ENCODE data around the gene KIF6. TPM values are rescaled to one million over a fixed set of nuclear protein-coding genes. Genes with fewer than 3 reads are reported as not detected.
"Not testable (repeated sequence)": the region's sequence is repeated elsewhere in the genome, so short reads cannot be mapped to it uniquely, and the experiment has no call there.

Gene KIF6
- polyA plus RNA-seq, 2 donors = 0.08 to 0.20 TPM

DNA sequence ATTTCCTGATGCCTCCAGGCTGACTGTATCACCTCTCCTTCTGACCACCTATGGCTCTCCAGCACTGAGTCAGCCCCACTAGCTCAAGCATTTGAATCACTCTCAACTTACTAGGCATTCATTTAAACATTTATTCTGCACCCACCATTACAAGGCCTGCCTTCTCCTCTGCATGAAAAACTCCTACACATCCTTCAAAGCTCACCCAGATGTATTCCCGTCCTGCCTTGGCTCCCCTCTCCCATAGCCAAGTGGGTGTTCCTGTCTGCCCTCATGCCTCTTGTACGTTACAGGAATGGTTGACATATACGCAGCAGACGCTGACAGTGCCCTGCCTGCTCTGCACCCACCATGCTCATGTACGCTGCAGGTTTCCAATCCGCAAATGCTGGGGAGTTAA is 432.6 kb downstream of the KIF6 start:
- H3K9me3 ChIP-seq (ENCODE audit: control insufficient read depth in 2 of 2, insufficient read depth in 1 of 2, low read depth in 1 of 2, low read length in 1 of 2) = no peaks in the 10 kb centered on the region
- no peaks in the 10 kb centered on the region for H3K27me3 ChIP-seq (ENCODE audit: control insufficient read depth in 1 of 2, insufficient read depth in 2 of 2, low read length in 2 of 2)
- no peaks in the 10 kb centered on the region for H3K4me1 ChIP-seq (ENCODE audit: control insufficient read depth in 2 of 2, insufficient read depth in 2 of 2, low read length in 1 of 2)
- no peak overlapping the region for H3K27ac ChIP-seq (ENCODE audit: low read depth in 2 of 2, low read length in 1 of 2)
- H3K36me3 ChIP-seq (ENCODE audit: control insufficient read depth in 2 of 2, insufficient read depth in 2 of 2, low read length in 1 of 2) = no peaks in the 10 kb centered on the region
- WGBS, 2 donors = 94 to 95% methylated on average over 6 of the region's 6 CpGs
- H3K4me3 ChIP-seq (ENCODE audit: low read depth in 1 of 2, low read length in 2 of 2) = no peak overlapping the region

DNA sequence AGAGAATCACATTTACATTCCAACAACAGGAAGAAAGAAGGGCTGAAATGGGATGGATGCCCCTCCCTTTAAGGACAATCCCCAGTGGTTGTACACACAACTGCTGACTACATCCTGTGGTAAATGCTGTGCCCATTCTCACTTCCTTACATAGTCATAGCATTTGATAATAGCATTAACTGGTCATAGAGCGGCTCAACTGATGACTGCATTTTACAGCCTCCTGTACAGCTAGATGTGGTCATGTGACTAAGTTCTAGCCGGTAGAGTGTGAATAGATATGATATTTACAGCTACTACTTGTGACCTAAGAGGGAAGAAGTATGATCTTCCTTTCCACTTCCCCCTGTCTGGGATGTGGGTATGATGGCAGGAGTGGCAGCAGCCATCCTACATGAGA is 435.7 kb downstream of the KIF6 start:
- H3K9me3 ChIP-seq (ENCODE audit: control insufficient read depth in 2 of 2, insufficient read depth in 1 of 2, low read depth in 1 of 2, low read length in 1 of 2) = no peaks in the 10 kb centered on the region
- 65 to 84% methylated on average over 2 of the region's 2 CpGs for WGBS, 2 donors
- no peaks in the 10 kb centered on the region for H3K36me3 ChIP-seq (ENCODE audit: control insufficient read depth in 2 of 2, insufficient read depth in 2 of 2, low read length in 1 of 2)
- no peak overlapping the region for H3K27ac ChIP-seq (ENCODE audit: low read depth in 2 of 2, low read length in 1 of 2)
- no peaks in the 10 kb centered on the region for H3K27me3 ChIP-seq (ENCODE audit: control insufficient read depth in 1 of 2, insufficient read depth in 2 of 2, low read length in 2 of 2)
- no peaks in the 10 kb centered on the region for H3K4me1 ChIP-seq (ENCODE audit: control insufficient read depth in 2 of 2, insufficient read depth in 2 of 2, low read length in 1 of 2)
- no peak overlapping the region for H3K4me3 ChIP-seq (ENCODE audit: low read depth in 1 of 2, low read length in 2 of 2)

DNA sequence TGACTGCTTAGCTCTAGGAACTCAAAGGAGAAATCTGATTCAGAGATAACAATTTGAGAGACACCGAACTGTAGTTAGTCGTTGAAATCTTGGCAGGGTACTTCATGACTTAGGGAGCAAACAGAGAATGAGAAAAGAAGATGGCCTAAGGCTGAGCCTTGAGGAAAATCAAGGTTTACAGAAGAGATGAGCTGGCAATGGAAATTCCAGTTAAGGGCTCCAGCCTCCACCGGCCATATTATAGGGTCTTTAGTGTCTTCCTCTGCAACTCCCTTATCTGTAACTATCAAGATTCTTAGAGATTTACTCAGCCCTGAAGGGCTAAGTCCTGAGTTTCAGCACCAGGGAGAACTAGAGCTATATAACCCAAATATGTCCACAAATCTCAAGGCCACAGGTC is 437.6 kb downstream of the KIF6 start:
- Histone ChIP-seq H3K4me3 (ENCODE audit: low read depth in 1 of 2, low read length in 2 of 2) (no peak overlapping the region), H3K9me3 (ENCODE audit: control insufficient read depth in 2 of 2, insufficient read depth in 1 of 2, low read depth in 1 of 2, low read length in 1 of 2) (no peaks in the 10 kb centered on the region), H3K4me1 (ENCODE audit: control insufficient read depth in 2 of 2, insufficient read depth in 2 of 2, low read length in 1 of 2) (no peaks in the 10 kb centered on the region), H3K36me3 (ENCODE audit: control insufficient read depth in 2 of 2, insufficient read depth in 2 of 2, low read length in 1 of 2) (no peaks in the 10 kb centered on the region), H3K27ac (ENCODE audit: low read depth in 2 of 2, low read length in 1 of 2) (no peak overlapping the region), H3K27me3 (ENCODE audit: control insufficient read depth in 1 of 2, insufficient read depth in 2 of 2, low read length in 2 of 2) (no peaks in the 10 kb centered on the region)
- WGBS, 2 donors = 87 to 89% methylated on average over 3 of the region's 3 CpGs

DNA sequence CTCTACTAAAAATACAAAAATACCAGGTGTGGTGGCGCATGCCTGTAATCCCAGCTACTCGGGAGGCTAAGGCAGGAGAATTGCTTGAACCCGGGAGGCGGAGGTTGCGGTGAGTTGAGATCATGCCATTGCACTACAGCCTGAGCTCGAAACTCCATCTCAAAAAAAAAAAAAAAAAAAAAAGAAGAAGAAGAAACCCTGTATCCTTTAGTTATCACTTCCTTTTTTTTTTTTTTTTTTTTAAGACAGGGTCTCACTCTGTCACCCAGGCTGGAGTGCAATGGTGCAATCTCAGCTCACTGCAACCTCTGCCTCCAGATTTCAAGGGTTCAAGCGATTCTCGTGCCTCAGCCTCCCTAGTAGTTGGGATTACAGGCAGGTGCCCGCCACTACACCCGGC is 438.6 kb downstream of the KIF6 start:
- H3K4me1 ChIP-seq (ENCODE audit: control insufficient read depth in 2 of 2, insufficient read depth in 2 of 2, low read length in 1 of 2); H3K27ac ChIP-seq (ENCODE audit: low read depth in 2 of 2, low read length in 1 of 2); H3K9me3 ChIP-seq (ENCODE audit: control insufficient read depth in 2 of 2, insufficient read depth in 1 of 2, low read depth in 1 of 2, low read length in 1 of 2); H3K27me3 ChIP-seq (ENCODE audit: control insufficient read depth in 1 of 2, insufficient read depth in 2 of 2, low read length in 2 of 2); H3K36me3 ChIP-seq (ENCODE audit: control insufficient read depth in 2 of 2, insufficient read depth in 2 of 2, low read length in 1 of 2); H3K4me3 ChIP-seq (ENCODE audit: low read depth in 1 of 2, low read length in 2 of 2): not testable (repeated sequence)
- WGBS, 2 donors = 69 to 84% methylated on average over 9 to 10 of the region's 10 CpGs

DNA sequence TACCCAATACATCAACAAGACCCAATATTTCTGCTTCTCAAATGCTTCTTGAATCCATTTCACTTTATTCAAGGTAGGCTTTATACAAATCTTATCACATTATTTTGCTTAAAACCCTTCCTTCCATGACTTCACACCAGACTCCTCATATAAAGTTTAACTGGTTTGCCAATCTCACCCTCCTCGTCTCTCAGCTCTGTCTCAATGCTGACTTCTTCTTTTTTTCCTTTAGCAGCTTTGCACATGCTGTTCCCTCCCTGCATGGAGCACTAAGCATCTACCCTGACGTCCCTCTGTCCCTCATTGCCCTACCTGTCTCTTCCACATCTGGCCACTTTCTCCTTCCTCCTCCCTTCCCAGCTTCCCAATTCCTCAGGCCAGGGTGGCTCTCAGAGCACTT is 442.4 kb downstream of the KIF6 start:
- Histone ChIP-seq H3K36me3 (ENCODE audit: control insufficient read depth in 2 of 2, insufficient read depth in 2 of 2, low read length in 1 of 2) (no peaks in the 10 kb centered on the region), H3K4me1 (ENCODE audit: control insufficient read depth in 2 of 2, insufficient read depth in 2 of 2, low read length in 1 of 2) (peaks cover 0 to 17% of the 10 kb centered on the region in 2 donors), H3K27ac (ENCODE audit: low read depth in 2 of 2, low read length in 1 of 2) (no peak overlapping the region), H3K9me3 (ENCODE audit: control insufficient read depth in 2 of 2, insufficient read depth in 1 of 2, low read depth in 1 of 2, low read length in 1 of 2) (no peaks in the 10 kb centered on the region), H3K4me3 (ENCODE audit: low read depth in 1 of 2, low read length in 2 of 2) (no peak overlapping the region), H3K27me3 (ENCODE audit: control insufficient read depth in 1 of 2, insufficient read depth in 2 of 2, low read length in 2 of 2) (no peaks in the 10 kb centered on the region)
- 42 to 50% methylated on average over 2 of the region's 2 CpGs for WGBS, 2 donors

DNA sequence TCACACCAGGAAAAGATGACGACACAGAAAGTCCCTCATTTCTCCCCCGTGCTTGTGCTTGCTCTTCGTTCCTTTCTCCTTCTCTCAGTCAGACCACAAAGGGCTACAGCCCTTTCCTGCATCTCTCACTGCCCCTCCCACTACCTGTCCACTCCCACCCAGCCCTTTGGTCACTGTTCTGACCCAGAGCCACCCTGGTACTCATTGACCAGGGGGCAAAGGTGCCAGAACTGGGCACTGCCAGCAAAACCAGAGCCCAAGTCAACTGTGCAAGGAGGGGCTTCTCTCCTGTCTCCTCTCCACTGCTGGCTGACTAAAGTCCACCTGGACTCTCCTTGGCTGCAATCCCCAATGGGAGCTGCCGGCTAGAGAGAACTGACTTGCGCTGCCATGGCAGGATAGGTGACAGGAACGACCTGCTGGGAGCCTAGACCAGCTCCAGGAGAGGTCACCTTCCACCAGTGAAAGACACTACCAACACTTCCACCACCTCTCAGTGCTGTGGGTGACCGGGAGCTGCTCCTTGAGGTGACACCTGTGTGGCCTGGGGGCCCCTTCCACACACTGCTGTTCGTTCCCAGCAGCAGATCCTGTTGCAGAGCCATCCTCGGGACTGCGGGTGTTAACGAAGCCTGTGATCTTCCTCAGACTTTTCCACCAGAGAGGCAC is 443.8 kb downstream of the KIF6 start:
- H3K9me3 ChIP-seq (ENCODE audit: control insufficient read depth in 2 of 2, insufficient read depth in 1 of 2, low read depth in 1 of 2, low read length in 1 of 2) = no peaks in the 10 kb centered on the region
- no peaks in the 10 kb centered on the region for H3K36me3 ChIP-seq (ENCODE audit: control insufficient read depth in 2 of 2, insufficient read depth in 2 of 2, low read length in 1 of 2)
- no peak overlapping the region for H3K27ac ChIP-seq (ENCODE audit: low read depth in 2 of 2, low read length in 1 of 2)
- H3K4me1 ChIP-seq (ENCODE audit: control insufficient read depth in 2 of 2, insufficient read depth in 2 of 2, low read length in 1 of 2) = peaks cover 0 to 17% of the 10 kb centered on the region in 2 donors
- 69 to 72% methylated on average over 11 of the region's 11 CpGs for WGBS, 2 donors
- no peak overlapping the region for H3K4me3 ChIP-seq (ENCODE audit: low read depth in 1 of 2, low read length in 2 of 2)
- no peaks in the 10 kb centered on the region for H3K27me3 ChIP-seq (ENCODE audit: control insufficient read depth in 1 of 2, insufficient read depth in 2 of 2, low read length in 2 of 2)

DNA sequence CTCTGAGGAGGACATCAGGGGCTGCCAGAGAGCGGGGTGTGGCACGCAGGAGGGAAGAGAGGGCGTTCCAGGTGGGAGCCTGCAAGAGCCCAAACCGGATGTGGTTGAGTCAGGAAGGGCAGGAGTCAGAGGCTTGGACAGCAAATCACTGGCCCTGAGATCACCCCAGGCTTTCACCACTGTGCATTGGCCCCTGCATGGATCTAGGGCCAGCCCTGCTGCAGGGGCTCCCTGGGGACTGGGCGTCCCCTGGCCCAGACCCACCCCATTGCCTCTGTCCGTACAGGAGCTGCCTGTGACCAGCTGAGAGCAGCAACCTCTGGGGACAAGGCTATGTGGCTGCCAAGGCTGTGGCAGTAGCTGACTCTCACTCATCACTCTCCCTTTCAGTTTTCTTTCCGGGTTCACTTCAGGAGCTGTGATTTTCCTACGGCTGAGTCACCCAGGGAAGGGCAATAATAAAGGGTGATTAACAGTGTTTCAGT is 444.9 kb downstream of the KIF6 start:
- WGBS, 2 donors = 38 to 41% methylated on average over 8 of the region's 8 CpGs
- peaks cover 0 to 17% of the 10 kb centered on the region in 2 donors for H3K4me1 ChIP-seq (ENCODE audit: control insufficient read depth in 2 of 2, insufficient read depth in 2 of 2, low read length in 1 of 2)
- H3K27me3 ChIP-seq (ENCODE audit: control insufficient read depth in 1 of 2, insufficient read depth in 2 of 2, low read length in 2 of 2) = no peaks in the 10 kb centered on the region
- no peak overlapping the region for H3K4me3 ChIP-seq (ENCODE audit: low read depth in 1 of 2, low read length in 2 of 2)
- H3K36me3 ChIP-seq (ENCODE audit: control insufficient read depth in 2 of 2, insufficient read depth in 2 of 2, low read length in 1 of 2) = no peaks in the 10 kb centered on the region
- H3K27ac ChIP-seq (ENCODE audit: low read depth in 2 of 2, low read length in 1 of 2) = peak overlapping the region; percentile 88
- H3K9me3 ChIP-seq (ENCODE audit: control insufficient read depth in 2 of 2, insufficient read depth in 1 of 2, low read depth in 1 of 2, low read length in 1 of 2) = no peaks in the 10 kb centered on the region

Other genes with a start within 250 kb of the KIF6 start
- 10 to 100 TPM; 10.7 to 11.3 TPM for gene DAAM2, start 67.0 kb upstream of the KIF6 start, polyA plus RNA-seq
- gene MOCS1, start 209.1 kb upstream of the KIF6 start, polyA plus RNA-seq = 1 to 10 TPM; 3.8 to 5.9 TPM